HG02642 (cell line): ENCODE data around the gene CLCN6.

Experiments used
- ATAC-seq: cut with Tn5 transposase; IDR thresholded peaks from one replicate; pipeline ENCODE4 v1.9.1; 2021; ENCODE audit warnings: mild to moderate bottlenecking; ENCODE audit not compliant: unreplicated experiment, poor library complexity

CLCN6 gene

GRCh38 chr1:11805422-11806306 is at the start of gene CLCN6, which contains the start of gene MTHFR:
Gene CLCN6, plus strand, starts transcription at chr1:11806191. Its CDS starts 72 bp downstream, at chr1:11806263.
Gene MTHFR, minus strand, starts transcription at chr1:11805964. Its CDS starts 2,848 bp downstream, at chr1:11803116.
- ATAC-seq: peak; percentile 87

GRCh38 chr1:11757047-11757446 is 48.9 kb upstream of the CLCN6 start:
- ATAC-seq: no peak

GRCh38 chr1:11759791-11760190 is 46.2 kb upstream of the CLCN6 start:
- ATAC-seq: no peak

- no peak for ATAC-seq
Observed at GRCh38 chr1:11761285-11761684, 44.7 kb upstream of the CLCN6 start.

- ATAC-seq: no peak
Observed at GRCh38 chr1:11761988-11762406, 44.0 kb upstream of the CLCN6 start, which contains the start of gene C1orf167. Gene C1orf167, plus strand, starts transcription at chr1:11762193. Its CDS starts 2,208 bp downstream, at chr1:11764401.

GRCh38 chr1:11764115-11764514 is 41.9 kb upstream of the CLCN6 start:
- no peak for ATAC-seq

- no peak for ATAC-seq
Observed at GRCh38 chr1:11764519-11764918, 41.5 kb upstream of the CLCN6 start.

GRCh38 chr1:11765661-11766428 is 40.1 kb upstream of the CLCN6 start:
- no peak for ATAC-seq

- no peak for ATAC-seq
Observed at GRCh38 chr1:11766429-11766776, 39.6 kb upstream of the CLCN6 start.

- ATAC-seq: no peak
Observed at GRCh38 chr1:11767922-11768704, 37.9 kb upstream of the CLCN6 start.

GRCh38 chr1:11768821-11769220 is 37.2 kb upstream of the CLCN6 start:
- no peak for ATAC-seq

- no peak for ATAC-seq
Observed at GRCh38 chr1:11769274-11769673, 36.7 kb upstream of the CLCN6 start.

GRCh38 chr1:11770011-11770410 is 36.0 kb upstream of the CLCN6 start:
- ATAC-seq: no peak

GRCh38 chr1:11771481-11772043 is 34.4 kb upstream of the CLCN6 start:
- no peak for ATAC-seq

GRCh38 chr1:11772458-11772857 is 33.5 kb upstream of the CLCN6 start:
- no peak for ATAC-seq

- no peak for ATAC-seq
Observed at GRCh38 chr1:11774753-11775152, 31.2 kb upstream of the CLCN6 start.

- ATAC-seq: no peak
Observed at GRCh38 chr1:11777658-11778322, 28.2 kb upstream of the CLCN6 start.

- no peak for ATAC-seq
Observed at GRCh38 chr1:11778336-11778735, 27.7 kb upstream of the CLCN6 start.

GRCh38 chr1:11778844-11779623 is 27.0 kb upstream of the CLCN6 start:
- ATAC-seq: no peak
